GM21381 (cell line): Measurements from ENCODE around the gene DYNC1LI2.

ENCODE experiments used
- ATAC-seq: cut with Tn5 transposase; IDR thresholded peaks from one replicate; pipeline ENCODE4 v1.9.1; 2021; ENCODE audit warnings: mild to moderate bottlenecking, moderate library complexity; ENCODE audit not compliant: unreplicated experiment

DYNC1LI2 gene

GRCh38 chr16:66740533-66740932 is 10.9 kb downstream of the DYNC1LI2 start:
- no peak for ATAC-seq

- ATAC-seq, result no peak
Measured at GRCh38 chr16:66740010-66740409, 11.4 kb downstream of the DYNC1LI2 start.

GRCh38 chr16:66735891-66736290 is 15.5 kb downstream of the DYNC1LI2 start:
- no peak for ATAC-seq

GRCh38 chr16:66731101-66731500 is 20.3 kb downstream of the DYNC1LI2 start:
- ATAC-seq, result no peak

GRCh38 chr16:66728804-66729203 is 22.6 kb downstream of the DYNC1LI2 start:
- no peak for ATAC-seq

GRCh38 chr16:66728117-66728787 is 23.2 kb downstream of the DYNC1LI2 start:
- no peak for ATAC-seq

- ATAC-seq, result no peak
Measured at GRCh38 chr16:66720766-66721165, 30.6 kb downstream of the DYNC1LI2 start.

- no peak for ATAC-seq
Measured at GRCh38 chr16:66719246-66719645, 32.2 kb downstream of the DYNC1LI2 start.

- no peak for ATAC-seq
Measured at GRCh38 chr16:66717776-66718175, 33.6 kb downstream of the DYNC1LI2 start.

- ATAC-seq, result no peak
Measured at GRCh38 chr16:66717112-66717675, 34.2 kb downstream of the DYNC1LI2 start.

GRCh38 chr16:66714654-66715307 is 36.6 kb downstream of the DYNC1LI2 start:
- ATAC-seq, result no peak

- ATAC-seq, result no peak
Measured at GRCh38 chr16:66714062-66714461, 37.3 kb downstream of the DYNC1LI2 start.

- ATAC-seq, result no peak
Measured at GRCh38 chr16:66713076-66713475, 38.3 kb downstream of the DYNC1LI2 start.

GRCh38 chr16:66712512-66712911 is 38.9 kb downstream of the DYNC1LI2 start:
- ATAC-seq, result no peak

- no peak for ATAC-seq
Measured at GRCh38 chr16:66711581-66711980, 39.8 kb downstream of the DYNC1LI2 start.

- no peak for ATAC-seq
Measured at GRCh38 chr16:66706506-66706880, 44.9 kb downstream of the DYNC1LI2 start.

GRCh38 chr16:66705790-66706505 is 45.5 kb downstream of the DYNC1LI2 start:
- ATAC-seq, result no peak

GRCh38 chr16:66703406-66704215 is 47.8 kb downstream of the DYNC1LI2 start:
- ATAC-seq, result no peak

GRCh38 chr16:66701516-66701915 is 49.9 kb downstream of the DYNC1LI2 start:
- no peak for ATAC-seq

- ATAC-seq, result no peak
Measured at GRCh38 chr16:66701026-66701425, 50.4 kb downstream of the DYNC1LI2 start.

- no peak for ATAC-seq
Measured at GRCh38 chr16:66699898-66700297, 51.5 kb downstream of the DYNC1LI2 start.
